Activated T-cell treated with anti-CD3 and anti-CD28 coated beads, Interleukin-2, amount 50 U/mL, for 4 hours (primary cell): ENCODE measurements around the gene TTLL4. TPM values are rescaled to one million over a fixed set of nuclear protein-coding genes. Genes with fewer than 3 reads are reported as not detected.
"Not testable (repeated sequence)": the region's sequence is repeated elsewhere in the genome, so short reads cannot be mapped to it uniquely, and the experiment has no call there.

ENCODE experiments used
- ATAC-seq, 2 donors: fragments of 200-7000 bp; cut with Tn5 transposase; one replicate each; pipeline ENCODE4 v1.10.0; 2021
- DNase-seq: peaks from one replicate; pipeline ENCODE4 v3.0.0-alpha.2; 2020
- H3K27me3 Mint-ChIP-seq: one replicate; pipeline ENCODE4 v1.8.0; 2021; ENCODE audit warnings: low read depth, mixed read lengths
- H3K36me3 Mint-ChIP-seq: one replicate; pipeline ENCODE4 v1.8.0; 2022; ENCODE audit warnings: mixed read lengths; ENCODE audit not compliant: insufficient read depth
- H3K4me1 Mint-ChIP-seq: one replicate; pipeline ENCODE4 v1.8.0; 2021; ENCODE audit warnings: low read depth, mixed read lengths
- H3K4me3 Mint-ChIP-seq: one replicate; pipeline ENCODE4 v1.8.0; 2021; ENCODE audit warnings: mild to moderate bottlenecking, moderate library complexity, mixed read lengths
- H3K9me3 Mint-ChIP-seq: one replicate; pipeline ENCODE4 v1.8.0; 2021; ENCODE audit warnings: mixed read lengths
- total RNA-seq, 3 donors: library from RNA; stranded (reverse); gene quantifications; one replicate each; pipeline ENCODE4 v1.2.1, GENCODE V29; 2021

TTLL4 gene, protein sequence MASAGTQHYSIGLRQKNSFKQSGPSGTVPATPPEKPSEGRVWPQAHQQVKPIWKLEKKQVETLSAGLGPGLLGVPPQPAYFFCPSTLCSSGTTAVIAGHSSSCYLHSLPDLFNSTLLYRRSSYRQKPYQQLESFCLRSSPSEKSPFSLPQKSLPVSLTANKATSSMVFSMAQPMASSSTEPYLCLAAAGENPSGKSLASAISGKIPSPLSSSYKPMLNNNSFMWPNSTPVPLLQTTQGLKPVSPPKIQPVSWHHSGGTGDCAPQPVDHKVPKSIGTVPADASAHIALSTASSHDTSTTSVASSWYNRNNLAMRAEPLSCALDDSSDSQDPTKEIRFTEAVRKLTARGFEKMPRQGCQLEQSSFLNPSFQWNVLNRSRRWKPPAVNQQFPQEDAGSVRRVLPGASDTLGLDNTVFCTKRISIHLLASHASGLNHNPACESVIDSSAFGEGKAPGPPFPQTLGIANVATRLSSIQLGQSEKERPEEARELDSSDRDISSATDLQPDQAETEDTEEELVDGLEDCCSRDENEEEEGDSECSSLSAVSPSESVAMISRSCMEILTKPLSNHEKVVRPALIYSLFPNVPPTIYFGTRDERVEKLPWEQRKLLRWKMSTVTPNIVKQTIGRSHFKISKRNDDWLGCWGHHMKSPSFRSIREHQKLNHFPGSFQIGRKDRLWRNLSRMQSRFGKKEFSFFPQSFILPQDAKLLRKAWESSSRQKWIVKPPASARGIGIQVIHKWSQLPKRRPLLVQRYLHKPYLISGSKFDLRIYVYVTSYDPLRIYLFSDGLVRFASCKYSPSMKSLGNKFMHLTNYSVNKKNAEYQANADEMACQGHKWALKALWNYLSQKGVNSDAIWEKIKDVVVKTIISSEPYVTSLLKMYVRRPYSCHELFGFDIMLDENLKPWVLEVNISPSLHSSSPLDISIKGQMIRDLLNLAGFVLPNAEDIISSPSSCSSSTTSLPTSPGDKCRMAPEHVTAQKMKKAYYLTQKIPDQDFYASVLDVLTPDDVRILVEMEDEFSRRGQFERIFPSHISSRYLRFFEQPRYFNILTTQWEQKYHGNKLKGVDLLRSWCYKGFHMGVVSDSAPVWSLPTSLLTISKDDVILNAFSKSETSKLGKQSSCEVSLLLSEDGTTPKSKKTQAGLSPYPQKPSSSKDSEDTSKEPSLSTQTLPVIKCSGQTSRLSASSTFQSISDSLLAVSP
- 10 to 100 TPM; 44.2 to 53.0 (median 52.5) TPM for total RNA-seq

GRCh38 chr2:218710687-218711549 is at the start of gene TTLL4:
Gene TTLL4, plus strand, starts transcription at chr2:218710835. Its CDS starts 26,842 bp downstream, at chr2:218737677.
- Mint-ChIP-seq H3K36me3 (peaks cover 8% of the 10 kb centered on the region), H3K4me3 (peak within 1 kb of the TSS; percentile 94), H3K4me1 (peaks cover 14% of the 10 kb centered on the region)

DNA sequence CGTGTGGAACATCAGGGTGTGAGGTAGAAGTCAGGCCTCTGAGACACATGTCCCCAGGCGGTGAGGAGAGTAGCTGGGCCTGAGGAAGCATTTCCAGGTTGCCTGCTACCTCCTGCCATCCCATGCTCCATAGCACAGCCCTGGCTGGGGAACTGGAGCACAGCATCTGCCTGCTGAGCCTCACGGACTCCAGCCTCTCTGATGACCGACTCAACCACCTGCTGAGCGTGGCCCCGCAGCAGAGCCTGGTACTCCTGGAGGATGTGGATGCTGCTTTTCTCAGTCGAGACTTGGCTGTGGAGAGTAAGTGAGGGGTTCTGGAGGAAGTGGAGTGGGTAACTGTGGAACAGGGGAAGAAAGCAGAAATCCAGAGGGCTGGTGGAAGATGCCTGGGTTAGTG is 48.3 kb upstream of the TTLL4 start:
- ATAC-seq (no peak), DNase-seq (no peak)
- Mint-ChIP-seq H3K4me1 (peaks cover 23% of the 10 kb centered on the region), H3K9me3 (no peaks in the 10 kb centered on the region), H3K27me3 (no peaks in the 10 kb centered on the region), H3K36me3 (peaks cover 45% of the 10 kb centered on the region), H3K4me3 (no peak overlapping the region)

More at GRCh38 chr2:218710687-218711549, at the start of gene TTLL4:
- Mint-ChIP-seq H3K9me3 (no peaks in the 10 kb centered on the region), H3K27me3 (peaks cover 10% of the 10 kb centered on the region)
- DNase-seq (peak; percentile 98), ATAC-seq (peak; percentile 98 to 99)

DNA sequence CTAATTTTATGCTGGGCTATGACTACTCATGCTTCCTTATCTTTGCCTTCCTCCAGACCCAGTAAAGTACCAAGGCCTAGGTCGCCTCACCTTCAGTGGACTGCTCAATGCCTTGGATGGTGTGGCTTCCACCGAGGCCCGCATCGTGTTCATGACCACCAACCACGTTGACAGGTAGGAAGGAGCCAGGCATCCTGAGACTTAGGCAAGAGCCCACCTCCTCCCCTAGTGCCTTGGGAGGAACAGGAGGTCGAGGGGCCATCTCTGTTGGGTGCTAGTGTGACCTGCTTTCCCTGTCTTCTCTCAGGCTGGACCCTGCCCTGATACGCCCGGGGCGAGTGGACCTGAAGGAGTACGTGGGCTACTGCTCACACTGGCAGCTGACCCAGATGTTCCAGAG is 47.8 kb upstream of the TTLL4 start:
- Mint-ChIP-seq H3K36me3 (peaks cover 45% of the 10 kb centered on the region), H3K4me1 (peaks cover 20% of the 10 kb centered on the region), H3K4me3 (no peak overlapping the region), H3K27me3 (no peaks in the 10 kb centered on the region), H3K9me3 (no peaks in the 10 kb centered on the region)
- DNase-seq (no peak), ATAC-seq (no peak)

DNA sequence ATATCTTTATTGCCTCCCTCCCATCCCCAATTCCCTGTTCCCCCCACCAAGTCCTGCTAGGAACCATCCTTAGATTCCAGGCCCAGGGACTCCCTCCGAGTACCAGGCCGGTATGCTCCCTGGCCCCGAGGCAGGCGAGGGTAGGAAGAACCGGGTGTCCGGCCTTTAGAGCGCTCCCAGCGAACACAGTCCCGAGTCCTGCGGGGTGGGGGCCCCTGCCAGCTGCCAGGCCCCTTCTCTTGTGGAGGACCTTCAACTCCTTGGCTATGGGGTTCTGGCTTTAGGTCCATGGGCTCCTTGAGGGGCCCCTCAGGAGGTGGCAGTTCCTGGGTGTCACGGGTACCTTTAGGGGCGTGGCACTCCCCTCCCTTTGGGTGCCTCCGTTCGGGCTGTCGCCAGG is 46.7 kb upstream of the TTLL4 start:
- Mint-ChIP-seq H3K4me1 (peaks cover 10% of the 10 kb centered on the region), H3K27me3 (no peaks in the 10 kb centered on the region), H3K36me3 (peaks cover 45% of the 10 kb centered on the region), H3K4me3 (no peak overlapping the region), H3K9me3 (no peaks in the 10 kb centered on the region)
- DNase-seq = no peak
- ATAC-seq = no peak

- peaks cover 45% of the 10 kb centered on the region for H3K36me3 Mint-ChIP-seq
These were observed 46.0 kb upstream of the TTLL4 start for GRCh38 chr2:218664653-218665052.

DNA sequence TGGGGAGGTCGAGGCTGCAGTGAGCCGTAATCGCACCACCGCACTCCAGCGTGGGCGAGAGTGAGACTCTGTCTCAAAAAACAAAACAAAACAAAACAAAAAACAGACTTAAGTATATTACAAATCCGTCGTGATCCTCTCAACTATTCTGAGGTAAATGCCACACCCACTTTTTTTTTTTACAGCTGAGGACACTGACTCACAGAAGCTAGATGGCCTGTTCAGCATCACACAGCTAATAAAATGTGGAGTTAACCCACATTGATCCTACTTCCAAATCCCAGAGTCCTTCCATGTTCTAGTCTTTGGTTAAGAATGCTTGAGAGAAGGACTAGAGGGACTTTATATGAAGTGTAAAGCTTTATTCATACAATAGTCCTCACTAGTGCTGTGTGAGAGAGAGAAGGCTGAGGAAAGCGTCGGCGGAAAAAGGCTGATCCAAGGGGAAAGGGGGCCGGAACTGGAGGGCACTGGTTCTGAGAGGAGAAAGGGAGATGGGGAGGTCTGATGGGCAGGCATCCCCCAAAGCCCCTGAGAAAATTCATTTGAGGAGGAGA is 39.5 kb upstream of the TTLL4 start:
- Mint-ChIP-seq H3K4me1 (peaks cover 21% of the 10 kb centered on the region), H3K4me3 (peak overlapping the region; percentile 96), H3K27me3 (no peaks in the 10 kb centered on the region), H3K9me3 (no peaks in the 10 kb centered on the region), H3K36me3 (peaks cover 12% of the 10 kb centered on the region)
- DNase-seq (no peak), ATAC-seq (no peak)

More at GRCh38 chr2:218664653-218665052, 46.0 kb upstream of the TTLL4 start:
- Mint-ChIP-seq H3K27me3 (no peaks in the 10 kb centered on the region), H3K4me3 (no peak overlapping the region), H3K4me1 (peaks cover 7% of the 10 kb centered on the region), H3K9me3 (no peaks in the 10 kb centered on the region)
- ATAC-seq (no peak), DNase-seq (no peak)

- Mint-ChIP-seq H3K27me3 (no peaks in the 10 kb centered on the region), H3K4me1 (peaks cover 21% of the 10 kb centered on the region), H3K36me3 (peaks cover 9% of the 10 kb centered on the region), H3K4me3 (peak within 1 kb of the TSS; percentile 96), H3K9me3 (no peaks in the 10 kb centered on the region)
- ATAC-seq = peak; percentile 98 to 99
- DNase-seq = peak; percentile 74
These were observed 38.7 kb upstream of the TTLL4 start, which contains the start of the genes RNF25 and STK36 for GRCh38 chr2:218671654-218672566. Gene RNF25, minus strand, starts transcription at chr2:218672002. Its CDS starts 32 bp downstream, at chr2:218671970. Gene STK36, plus strand, starts transcription at chr2:218672086. Its CDS starts 744 bp downstream, at chr2:218672830.

- DNase-seq = no peak
- Mint-ChIP-seq H3K4me3 (no peak overlapping the region), H3K9me3 (no peaks in the 10 kb centered on the region), H3K27me3 (no peaks in the 10 kb centered on the region), H3K36me3 (peaks cover 12% of the 10 kb centered on the region), H3K4me1 (no peaks in the 10 kb centered on the region)
- ATAC-seq = no peak
These were observed 31.5 kb upstream of the TTLL4 start for GRCh38 chr2:218679119-218679518.

DNA sequence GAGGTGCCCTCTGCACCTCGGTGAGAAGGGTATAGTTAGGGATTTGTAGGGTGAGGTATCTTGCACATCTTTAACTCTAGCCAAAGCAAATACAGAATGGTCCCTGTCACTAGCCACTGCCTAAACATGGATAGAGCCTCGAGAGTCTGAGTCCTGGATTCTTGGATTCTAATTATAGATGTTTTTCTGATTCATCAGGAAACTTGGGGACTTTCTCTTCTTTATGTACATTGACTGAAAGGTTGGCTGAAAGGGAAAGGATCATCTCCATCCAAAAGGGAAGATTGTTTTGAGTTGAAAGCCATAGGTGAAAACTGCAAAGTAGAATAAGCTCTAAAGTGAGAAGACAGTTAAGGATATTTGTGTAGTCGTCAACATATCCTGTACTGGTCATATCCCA is 30.6 kb upstream of the TTLL4 start:
- peaks cover 9% of the 10 kb centered on the region for H3K36me3 Mint-ChIP-seq
- ATAC-seq = no peak
- H3K27me3 Mint-ChIP-seq = no peaks in the 10 kb centered on the region
- H3K9me3 Mint-ChIP-seq = no peaks in the 10 kb centered on the region
- H3K4me1 Mint-ChIP-seq = no peaks in the 10 kb centered on the region
- DNase-seq = no peak
- no peak overlapping the region for H3K4me3 Mint-ChIP-seq

DNA sequence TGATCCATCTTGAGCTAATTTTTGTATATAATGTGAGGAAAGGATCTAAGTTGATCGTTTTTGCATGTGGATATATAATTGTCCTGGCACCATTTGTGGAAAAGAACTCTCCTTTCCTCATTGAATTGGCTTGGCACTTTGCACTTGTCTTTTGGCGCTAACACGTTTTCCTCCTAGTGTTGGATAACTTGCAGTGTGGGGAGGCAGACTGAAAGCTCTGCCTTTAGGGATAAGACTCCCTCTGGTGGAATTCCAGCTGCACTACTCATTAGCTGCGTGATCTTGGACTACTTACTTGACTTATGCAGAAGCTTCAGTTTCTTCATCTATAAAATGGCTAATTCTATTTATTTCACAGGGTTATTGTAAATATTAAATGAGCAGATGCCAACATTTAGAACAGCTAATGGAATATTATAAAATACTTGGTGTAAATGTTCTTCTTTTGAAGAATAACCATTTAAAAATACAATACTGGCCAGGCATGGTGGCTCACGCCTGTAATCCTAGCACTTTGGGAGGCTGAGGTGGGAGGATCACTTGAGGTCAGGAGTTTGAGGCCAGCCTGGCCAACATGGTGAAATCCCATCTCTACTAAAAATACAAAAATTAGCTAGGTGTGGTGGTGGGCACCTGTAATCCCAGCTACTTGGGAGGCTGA is 23.1 kb upstream of the TTLL4 start:
- not testable (repeated sequence) for H3K4me1 Mint-ChIP-seq, H3K27me3 Mint-ChIP-seq, H3K9me3 Mint-ChIP-seq, DNase-seq, H3K4me3 Mint-ChIP-seq
- ATAC-seq = peak; percentile 78 to 80
- H3K36me3 Mint-ChIP-seq = peaks cover 24% of the 10 kb centered on the region

DNA sequence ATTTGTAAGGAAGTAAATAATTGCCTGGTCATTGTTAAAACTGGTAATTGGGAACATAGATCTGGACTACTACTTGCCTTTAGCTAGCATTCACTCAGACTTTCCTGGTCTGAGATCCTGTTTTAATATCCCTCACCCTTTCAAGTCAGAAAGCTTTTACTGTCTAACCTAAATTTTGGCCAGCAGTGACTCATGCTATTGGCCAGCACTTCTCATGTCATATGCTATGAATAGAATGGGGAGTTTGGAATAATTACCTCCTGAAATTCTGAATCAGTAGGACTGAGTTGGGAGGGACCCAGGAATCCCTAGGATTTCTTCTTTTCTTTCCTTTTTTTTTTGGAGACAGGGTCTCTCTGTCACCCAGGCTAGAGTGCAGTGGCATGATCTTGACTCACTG is 19.4 kb upstream of the TTLL4 start:
- no peaks in the 10 kb centered on the region for H3K4me1 Mint-ChIP-seq
- H3K9me3 Mint-ChIP-seq = no peaks in the 10 kb centered on the region
- ATAC-seq = no peak
- H3K4me3 Mint-ChIP-seq = no peak overlapping the region
- H3K36me3 Mint-ChIP-seq = peaks cover 27% of the 10 kb centered on the region
- H3K27me3 Mint-ChIP-seq = no peaks in the 10 kb centered on the region
- DNase-seq = no peak
